Neutrophil (primary cell): ENCODE data around the gene SLC2A9.
"Not testable (repeated sequence)": the region's sequence is repeated elsewhere in the genome, so short reads cannot be mapped to it uniquely, and the experiment has no call there.

ENCODE experiments used
- H3K27ac ChIP-seq: fragments of 200-600 bp; sonication (generic); 2 replicates; pipeline ENCODE4 v1.5.1; 2016; ENCODE audit warnings: mild to moderate bottlenecking, moderate library complexity
- H3K27me3 ChIP-seq: fragments of 200-600 bp; sonication (generic); 2 replicates; pipeline ENCODE4 v1.6.0; 2016; ENCODE audit warnings: mild to moderate bottlenecking
- H3K36me3 ChIP-seq: fragments of 200-600 bp; sonication (generic); 2 replicates; pipeline ENCODE4 v1.5.1; 2017
- H3K4me1 ChIP-seq, 2 experiments: fragments of 200-600 bp in 1 of 2; sonication (generic) in 1 of 2; 1 replicate in 1 of 2; 2 replicates in 1 of 2; pipeline versions ENCODE4 v1.5.1 to v1.6.1; 2013 to 2016; ENCODE audit warnings: low read depth in 1 of 2, low read length in 1 of 2, mild to moderate bottlenecking in 1 of 2, moderate library complexity in 1 of 2; ENCODE audit not compliant: control insufficient read depth in 1 of 2, insufficient read depth in 1 of 2
- H3K4me3 ChIP-seq, 2 experiments: fragments of 200-600 bp in 1 of 2; sonication (generic) in 1 of 2; 1 replicate in 1 of 2; 2 replicates in 1 of 2; pipeline ENCODE4 v1.5.1; 2013 to 2016; ENCODE audit warnings: low read depth in 1 of 2, low read length in 1 of 2, mild to moderate bottlenecking in 1 of 2, moderate library complexity in 1 of 2
- H3K9me3 ChIP-seq: fragments of 200-600 bp; sonication (generic); 2 replicates; pipeline ENCODE4 v1.5.1; 2016
- TF ChIP-seq, protein P1 (sequence below): fragments of 200-600 bp; sonication (generic); IDR thresholded peaks from 2 replicates; pipeline ENCODE4 v1.5.1; 2016; ENCODE audit warnings: antibody characterized with exemption

The SLC2A9 gene

DNA sequence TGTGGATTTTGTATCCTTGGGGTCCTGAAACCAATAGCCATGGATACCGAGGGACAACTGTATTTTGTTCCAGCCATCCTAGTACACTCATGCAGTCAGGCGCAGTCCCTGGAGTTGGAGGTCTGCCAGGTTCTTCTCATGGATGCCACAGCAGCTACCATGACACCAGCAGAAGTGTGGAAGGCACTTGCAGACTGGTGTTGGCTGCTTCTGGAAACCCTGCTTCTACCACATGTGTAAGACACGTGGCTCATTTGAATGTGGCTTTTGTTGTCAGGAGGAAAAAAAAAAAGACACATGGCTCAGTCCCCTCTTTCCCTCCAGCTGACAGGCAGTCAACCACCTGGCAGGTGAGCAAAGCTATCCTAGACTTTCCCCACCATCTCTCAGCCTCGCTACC is 220.4 kb downstream of the SLC2A9 start:
- peaks cover 21% of the 10 kb centered on the region for H3K27me3 ChIP-seq
- TF ChIP-seq, protein P1, sequence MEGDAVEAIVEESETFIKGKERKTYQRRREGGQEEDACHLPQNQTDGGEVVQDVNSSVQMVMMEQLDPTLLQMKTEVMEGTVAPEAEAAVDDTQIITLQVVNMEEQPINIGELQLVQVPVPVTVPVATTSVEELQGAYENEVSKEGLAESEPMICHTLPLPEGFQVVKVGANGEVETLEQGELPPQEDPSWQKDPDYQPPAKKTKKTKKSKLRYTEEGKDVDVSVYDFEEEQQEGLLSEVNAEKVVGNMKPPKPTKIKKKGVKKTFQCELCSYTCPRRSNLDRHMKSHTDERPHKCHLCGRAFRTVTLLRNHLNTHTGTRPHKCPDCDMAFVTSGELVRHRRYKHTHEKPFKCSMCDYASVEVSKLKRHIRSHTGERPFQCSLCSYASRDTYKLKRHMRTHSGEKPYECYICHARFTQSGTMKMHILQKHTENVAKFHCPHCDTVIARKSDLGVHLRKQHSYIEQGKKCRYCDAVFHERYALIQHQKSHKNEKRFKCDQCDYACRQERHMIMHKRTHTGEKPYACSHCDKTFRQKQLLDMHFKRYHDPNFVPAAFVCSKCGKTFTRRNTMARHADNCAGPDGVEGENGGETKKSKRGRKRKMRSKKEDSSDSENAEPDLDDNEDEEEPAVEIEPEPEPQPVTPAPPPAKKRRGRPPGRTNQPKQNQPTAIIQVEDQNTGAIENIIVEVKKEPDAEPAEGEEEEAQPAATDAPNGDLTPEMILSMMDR, result no peak
- H3K9me3 ChIP-seq, result no peaks in the 10 kb centered on the region
- H3K27ac ChIP-seq, result no peak overlapping the region
- no peak overlapping the region for H3K4me3 ChIP-seq
- H3K36me3 ChIP-seq, result no peaks in the 10 kb centered on the region
- H3K4me1 ChIP-seq, result no peaks in the 10 kb centered on the region

DNA sequence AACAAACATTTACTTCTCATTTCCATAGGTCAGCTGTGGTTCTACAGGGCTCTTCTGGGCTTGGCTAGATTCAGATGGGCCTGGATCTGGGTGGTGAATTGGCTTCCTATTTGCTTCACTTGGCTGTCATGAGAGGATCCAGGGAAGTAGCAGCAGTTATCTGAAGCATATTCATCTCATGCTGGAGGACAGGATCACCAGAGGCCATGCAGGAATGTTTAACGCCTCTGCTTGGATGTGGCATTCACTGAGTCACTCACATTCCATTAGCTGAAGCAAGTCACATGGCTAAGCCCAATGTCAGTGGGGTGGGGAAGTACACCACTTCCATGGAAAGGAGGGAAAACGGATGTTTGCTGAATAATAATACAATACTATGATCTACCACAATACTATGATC is 224.7 kb downstream of the SLC2A9 start:
- H3K27ac ChIP-seq, H3K4me3 ChIP-seq, H3K9me3 ChIP-seq, H3K36me3 ChIP-seq, H3K4me1 ChIP-seq: not testable (repeated sequence)
- peaks cover 15% of the 10 kb centered on the region for H3K27me3 ChIP-seq

DNA sequence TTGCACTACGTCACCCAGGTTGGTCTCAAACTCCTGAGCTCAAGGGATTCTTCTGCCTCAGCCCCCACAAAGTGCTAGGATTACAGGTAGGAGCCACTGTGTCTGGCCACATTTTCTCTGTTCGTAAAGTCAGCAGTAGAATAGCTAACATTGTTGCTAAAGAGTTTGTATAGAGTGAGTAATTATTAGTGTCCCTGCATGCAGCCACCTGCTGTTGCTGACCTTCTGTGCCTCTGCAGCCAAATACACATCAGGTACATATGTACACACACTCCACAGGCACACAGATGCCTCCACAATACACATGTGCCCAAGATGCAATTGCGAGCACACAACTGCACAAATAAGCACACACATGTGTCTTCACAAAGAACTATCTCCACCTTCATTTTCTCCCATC is 228.9 kb downstream of the SLC2A9 start:
- H3K36me3 ChIP-seq, result no peaks in the 10 kb centered on the region
- H3K4me3 ChIP-seq, result no peak overlapping the region
- no peak overlapping the region for H3K27ac ChIP-seq
- H3K27me3 ChIP-seq, result peaks cover 22% of the 10 kb centered on the region
- TF ChIP-seq, protein P1, result no peak
- no peaks in the 10 kb centered on the region for H3K4me1 ChIP-seq
- no peaks in the 10 kb centered on the region for H3K9me3 ChIP-seq

DNA sequence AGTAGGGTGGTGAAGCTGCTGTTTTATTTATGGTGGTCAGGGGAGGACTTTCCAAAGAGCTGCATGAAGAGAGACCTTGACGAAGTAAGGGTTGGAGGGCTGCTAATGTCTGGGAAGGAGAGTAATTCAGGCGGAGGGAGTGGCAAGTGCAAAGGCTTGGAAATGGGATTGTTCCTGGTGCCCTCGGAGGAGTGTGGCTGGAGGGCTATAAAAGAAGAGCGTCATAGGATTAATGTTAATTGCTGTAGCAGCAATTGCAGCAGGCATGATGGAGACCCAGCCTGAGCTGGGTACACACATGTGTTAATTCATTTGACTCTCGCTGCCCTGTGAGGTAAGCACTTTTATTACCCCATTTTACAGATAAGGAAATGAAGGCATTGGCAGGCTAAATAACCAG is 235.4 kb downstream of the SLC2A9 start:
- H3K36me3 ChIP-seq, H3K4me1 ChIP-seq, H3K4me3 ChIP-seq, H3K9me3 ChIP-seq, H3K27ac ChIP-seq: not testable (repeated sequence)
- peaks cover 73% of the 10 kb centered on the region for H3K27me3 ChIP-seq

DNA sequence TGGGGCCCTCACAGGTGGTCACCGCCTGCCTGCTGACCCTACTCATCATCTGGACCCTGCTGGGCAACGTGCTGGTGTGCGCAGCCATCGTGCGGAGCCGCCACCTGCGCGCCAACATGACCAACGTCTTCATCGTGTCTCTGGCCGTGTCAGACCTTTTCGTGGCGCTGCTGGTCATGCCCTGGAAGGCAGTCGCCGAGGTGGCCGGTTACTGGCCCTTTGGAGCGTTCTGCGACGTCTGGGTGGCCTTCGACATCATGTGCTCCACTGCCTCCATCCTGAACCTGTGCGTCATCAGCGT is 239.2 kb downstream of the SLC2A9 start:
- Histone ChIP-seq H3K9me3 (no peaks in the 10 kb centered on the region), H3K36me3 (no peaks in the 10 kb centered on the region), H3K4me1 (no peaks in the 10 kb centered on the region), H3K27me3 (peaks cover 91% of the 10 kb centered on the region), H3K4me3 (no peak overlapping the region), H3K27ac (no peak overlapping the region)
- TF ChIP-seq, protein P1, result no peak

DNA sequence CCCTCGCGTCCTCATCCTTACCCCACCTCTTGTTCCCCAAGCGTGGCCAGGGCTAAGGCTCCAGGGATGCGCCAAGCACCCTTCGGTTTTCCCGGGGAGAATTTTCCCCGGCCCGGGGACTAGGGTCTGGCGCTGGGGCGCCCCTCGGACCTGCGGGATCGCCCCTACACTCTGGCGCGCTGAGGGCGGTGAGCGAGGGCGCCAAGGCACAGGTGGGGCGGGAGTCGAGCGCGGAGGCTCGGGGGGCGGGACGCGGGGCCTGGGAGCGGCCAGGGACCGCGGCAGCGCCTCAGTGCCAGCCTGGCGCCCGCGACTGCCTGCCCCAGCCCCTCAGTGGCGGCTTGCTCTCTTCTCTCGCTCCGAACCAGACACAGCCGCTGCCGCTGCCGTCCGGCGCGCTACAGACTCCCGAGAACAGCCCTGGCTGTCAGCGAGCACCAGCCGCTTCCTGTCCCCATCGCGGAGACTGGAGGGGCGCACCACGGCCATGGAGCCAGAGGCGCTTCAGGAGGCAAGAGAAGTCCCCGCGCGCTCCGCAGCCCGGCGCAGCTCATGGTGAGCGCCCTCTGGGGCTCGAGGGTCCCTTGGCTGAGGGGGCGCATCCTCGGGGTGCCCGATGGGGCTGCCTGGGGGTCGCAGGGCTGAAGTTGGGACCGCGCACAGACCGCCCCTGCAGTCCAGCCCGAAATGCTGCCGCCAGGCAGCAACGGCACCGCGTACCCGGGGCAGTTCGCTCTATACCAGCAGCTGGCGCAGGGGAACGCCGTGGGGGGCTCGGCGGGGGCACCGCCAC is 239.8 kb downstream of the SLC2A9 start, which contains the start of gene DRD5:
TSS of gene DRD5 (plus strand) at position 292 of the 793 bp plus-strand sequence. CDS start at position 688, 396 bp downstream.
- no peaks in the 10 kb centered on the region for H3K4me1 ChIP-seq
- no peak within 1 kb of the TSS for H3K27ac ChIP-seq
- TF ChIP-seq, protein P1, result no peak
- H3K9me3 ChIP-seq, result no peaks in the 10 kb centered on the region
- no peaks in the 10 kb centered on the region for H3K36me3 ChIP-seq
- H3K4me3 ChIP-seq, result no peak within 1 kb of the TSS
- H3K27me3 ChIP-seq, result peaks cover 96% of the 10 kb centered on the region
